Fibroblast of skin of scalp (primary cell): ENCODE results near the gene CHCT1.
A peak's percentile ranks its signal among the peaks of the same experiment; 100 is the strongest.

Source experiments
- DNase-seq: peaks from one replicate; pipeline ENCODE4 v3.0.0-alpha.2; 2013

CHCT1 gene

GRCh38 chr17:60442271-60443173 lies 20.2 kb downstream of the CHCT1 start:
- DNase-seq: peak; percentile 64

- DNase-seq: no peak
Observed at GRCh38 chr17:60443713-60444112, 21.4 kb downstream of the CHCT1 start.

GRCh38 chr17:60445144-60445543 lies 22.9 kb downstream of the CHCT1 start:
- no peak for DNase-seq

GRCh38 chr17:60447375-60447774 lies 25.1 kb downstream of the CHCT1 start:
- no peak for DNase-seq

- no peak for DNase-seq
Observed at GRCh38 chr17:60451071-60451470, 28.8 kb downstream of the CHCT1 start.

GRCh38 chr17:60451965-60452364 lies 29.7 kb downstream of the CHCT1 start:
- DNase-seq: no peak

- no peak for DNase-seq
Observed at GRCh38 chr17:60455378-60455777, 33.1 kb downstream of the CHCT1 start.

GRCh38 chr17:60457148-60457547 lies 34.9 kb downstream of the CHCT1 start:
- DNase-seq: no peak

GRCh38 chr17:60461584-60461983 lies 39.3 kb downstream of the CHCT1 start:
- no peak for DNase-seq

- no peak for DNase-seq
Observed at GRCh38 chr17:60463157-60463835, 41.0 kb downstream of the CHCT1 start.

GRCh38 chr17:60464343-60464742 lies 42.1 kb downstream of the CHCT1 start:
- DNase-seq: no peak

GRCh38 chr17:60468371-60468770 lies 46.1 kb downstream of the CHCT1 start:
- DNase-seq: peak; percentile 60

- no peak for DNase-seq
Observed at GRCh38 chr17:60471451-60471850, 49.2 kb downstream of the CHCT1 start.

- DNase-seq: no peak
Observed at GRCh38 chr17:60472449-60472848, 50.2 kb downstream of the CHCT1 start.

GRCh38 chr17:60473788-60474187 lies 51.5 kb downstream of the CHCT1 start:
- DNase-seq: peak; percentile 27
